Measurements from ENCODE around the gene ANXA8L1. TPM values are rescaled to one million over a fixed set of nuclear protein-coding genes. Genes with fewer than 3 reads are reported as not detected.
"Not testable (repeated sequence)": the region's sequence is repeated elsewhere in the genome, so short reads cannot be mapped to it uniquely, and the experiment has no call there.

Gene ANXA8L1
- polyA plus RNA-seq, 3 donors = 0.31 to 2.7 (median 1.5) TPM

DNA sequence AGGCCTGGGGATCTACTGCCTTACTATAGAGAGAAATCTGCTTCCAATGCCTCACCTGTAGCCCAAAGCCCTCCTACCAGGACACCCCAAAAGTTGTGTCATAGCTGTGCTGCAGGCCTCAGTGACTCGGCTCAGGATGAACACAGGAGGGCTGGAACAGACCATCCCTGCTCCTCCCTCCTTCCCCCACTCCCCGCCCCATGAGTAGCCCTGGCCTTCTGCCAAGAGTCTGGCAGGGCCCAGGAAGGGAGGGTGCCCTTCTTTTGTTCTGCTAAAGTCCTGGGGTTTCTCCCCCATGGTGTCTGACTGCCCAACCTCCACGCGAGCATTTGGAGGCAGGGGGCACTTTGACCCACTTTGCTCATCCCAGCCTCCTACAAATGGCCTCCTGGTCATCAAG, 65.4 kb downstream of the ANXA8L1 start:
- H3K9me3 Mint-ChIP-seq = peaks cover 0 to 12% (median 4%) of the 10 kb centered on the region in 7 donors
- not testable (repeated sequence) for H4K20me1 ChIP-seq (ENCODE audit: insufficient read depth, low read length)
- WGBS (ENCODE audit: insufficient coverage) = no CpG with 5 or more reads among the region's 4 CpGs

More for the DNA sequence above, 65.4 kb downstream of the ANXA8L1 start:
- H3K36me3 ChIP-seq (replicated peaks in 1 of 2; ENCODE audit: control insufficient read depth in 1 of 2, insufficient read depth in 2 of 2, low read length in 2 of 2); DNase-seq; H3K27ac Mint-ChIP-seq; H2AFZ ChIP-seq (ENCODE audit: insufficient read depth, low read depth, low read length, poor library complexity, severe bottlenecking); H3K4me1 Mint-ChIP-seq; H3K36me3 Mint-ChIP-seq; H3K27ac ChIP-seq (ENCODE audit: low read depth in 1 of 2, low read length in 2 of 2); H3K4me3 ChIP-seq (replicated peaks in 1 of 3; ENCODE audit: low read depth in 2 of 3, low read length in 3 of 3); H3K4me2 ChIP-seq (replicated peaks; ENCODE audit: extremely low read depth, low read length, poor library complexity, severe bottlenecking); H3K4me1 ChIP-seq (ENCODE audit: control insufficient read depth in 1 of 2, insufficient read depth in 2 of 2, low read length in 2 of 2); H3K27me3 ChIP-seq (ENCODE audit: control insufficient read depth in 2 of 2, insufficient read depth in 2 of 2, low read length in 2 of 2); H3K9ac ChIP-seq (ENCODE audit: insufficient read depth, low read length, poor library complexity, severe bottlenecking); H3K79me2 ChIP-seq (ENCODE audit: insufficient read depth, low read length); H3K27me3 Mint-ChIP-seq (ENCODE audit: low read depth in 3 of 3); H3K4me3 Mint-ChIP-seq; intact Hi-C loops (cut with micrococcal nuclease); H3K9me3 ChIP-seq (replicated peaks in 1 of 2; ENCODE audit: control insufficient read depth in 1 of 2, insufficient read depth in 1 of 2, low read length in 2 of 2): not testable (repeated sequence)

Other genes with a start within 250 kb of the ANXA8L1 start
- gene ANTXRL, start 88.8 kb upstream of the ANXA8L1 start, polyA plus RNA-seq = not detected
- gene NPY4R, start 90.2 kb downstream of the ANXA8L1 start, polyA plus RNA-seq = not detected
- not detected for gene GPRIN2, start 180.9 kb downstream of the ANXA8L1 start, polyA plus RNA-seq
- gene SYT15, start 203.4 kb downstream of the ANXA8L1 start, polyA plus RNA-seq = under 1 TPM in 2 of 3 donors, not detected in 1; 0.23 to 0.31 TPM